ENCODE measurements around the gene TLR9. TPM values are rescaled to one million over a fixed set of nuclear protein-coding genes. Genes with fewer than 3 reads are reported as not detected.
A peak's percentile ranks its signal among the peaks of the same experiment; 100 is the strongest.
"Not testable (repeated sequence)": the region's sequence is repeated elsewhere in the genome, so short reads cannot be mapped to it uniquely, and the experiment has no call there.

Gene TLR9
- total RNA-seq: under 1 TPM in 3 of 4 donors, not detected in 1; 0.13 to 0.69 (median 0.17) TPM

GRCh38 chr3:52225452-52226228, at the start of gene TLR9:
TLR9 (minus strand) TSS chr3:52225645; CDS start chr3:52225529, 116 bp downstream.
- TF ChIP-seq EP300 (IDR thresholded peaks at IDR 0.05) (no peak), CTCF (IDR thresholded peaks at IDR 0.05) (no peak), POLR2A (IDR thresholded peaks at IDR 0.05; ENCODE audit: low read depth) (no peak), POLR2AphosphoS5 (IDR thresholded peaks at IDR 0.05) (no peak)
- Histone ChIP-seq H3K9me3 (no peaks in the 10 kb centered on the region), H3K27ac (replicated peaks in 1 of 4) (no peak within 1 kb of the TSS), H3K36me3 (peaks cover 21 to 37% (median 32%) of the 10 kb centered on the region in 4 donors), H3K27me3 (no peaks in the 10 kb centered on the region), H3K4me3 (no peak within 1 kb of the TSS), H3K4me1 (peaks cover 7 to 19% (median 17%) of the 10 kb centered on the region in 4 donors)
- intact Hi-C loops (cut with DNase I): no loop called here
- DNase-seq (ENCODE audit: extremely low spot score): no peak
- 77% methylated on average over 6 of the region's 9 CpGs for WGBS

- Histone ChIP-seq H3K27ac (replicated peaks in 1 of 4) (peak overlapping the region; percentile 94 to 98 (median 97)), H3K4me1 (peaks cover 73 to 83% (median 80%) of the 10 kb centered on the region in 4 donors), H3K4me3 (peak overlapping the region in 1 of 4 donors; percentile 90), H3K36me3 (peaks cover 0 to 19% (median 10%) of the 10 kb centered on the region in 4 donors)
- H3K9me3 ChIP-seq; H3K27me3 ChIP-seq; DNase-seq (ENCODE audit: extremely low spot score); intact Hi-C loops (cut with DNase I): not testable (repeated sequence)
- WGBS: 94% methylated on average over 18 of the region's 18 CpGs
Measured at GRCh38 chr3:52274781-52275180, 49.3 kb upstream of the TLR9 start.

- no peak for TF ChIP-seq POLR2A (IDR thresholded peaks at IDR 0.05; ENCODE audit: low read depth)
- no peak for TF ChIP-seq CTCF (IDR thresholded peaks at IDR 0.05)
- TF ChIP-seq EP300 (IDR thresholded peaks at IDR 0.05): no peak
- no peak for TF ChIP-seq POLR2AphosphoS5 (IDR thresholded peaks at IDR 0.05)
- Histone ChIP-seq H3K4me3 (no peak overlapping the region), H3K27me3 (no peaks in the 10 kb centered on the region), H3K9me3 (no peaks in the 10 kb centered on the region), H3K36me3 (peaks cover 0 to 38% (median 26%) of the 10 kb centered on the region in 4 donors), H3K27ac (replicated peaks in 1 of 4) (peak overlapping the region; percentile 43 to 98 (median 97)), H3K4me1 (peaks cover 83 to 93% (median 91%) of the 10 kb centered on the region in 4 donors)
- DNase-seq (ENCODE audit: extremely low spot score): no peak
- intact Hi-C loops (cut with DNase I): no loop called here
- 90% methylated on average over 3 of the region's 3 CpGs for WGBS
Measured at GRCh38 chr3:52272831-52273230, 47.4 kb upstream of the TLR9 start.

GRCh38 chr3:52272172-52272571, 46.7 kb upstream of the TLR9 start:
- peaks cover 0 to 45% (median 33%) of the 10 kb centered on the region in 4 donors for H3K36me3 ChIP-seq
- H3K9me3 ChIP-seq; DNase-seq (ENCODE audit: extremely low spot score); H3K27me3 ChIP-seq; H3K4me3 ChIP-seq; intact Hi-C loops (cut with DNase I): not testable (repeated sequence)
- peak overlapping the region; percentile 25 to 98 (median 97) for H3K27ac ChIP-seq (replicated peaks in 1 of 4)
- 89% methylated on average over 9 of the region's 9 CpGs for WGBS
- peaks cover 84 to 97% (median 92%) of the 10 kb centered on the region in 4 donors for H3K4me1 ChIP-seq

GRCh38 chr3:52270252-52270754, 44.9 kb upstream of the TLR9 start:
- H3K27me3 ChIP-seq: no peaks in the 10 kb centered on the region
- intact Hi-C loops (cut with DNase I): loop anchor here (1.0 kb wide), 1 partner anchor 14 kb away; no protein-coding TSS in a partner anchor
- H3K27ac ChIP-seq (replicated peaks in 1 of 4): peak overlapping the region; percentile 50 to 98 (median 97)
- peaks cover 66 to 81% (median 76%) of the 10 kb centered on the region in 4 donors for H3K4me1 ChIP-seq
- peak overlapping the region in 1 of 4 donors; percentile 8 for H3K4me3 ChIP-seq
- TF ChIP-seq CTCF (IDR thresholded peaks at IDR 0.05): no peak
- TF ChIP-seq EP300 (IDR thresholded peaks at IDR 0.05): no peak
- no peak for TF ChIP-seq POLR2AphosphoS5 (IDR thresholded peaks at IDR 0.05)
- TF ChIP-seq POLR2A (IDR thresholded peaks at IDR 0.05; ENCODE audit: low read depth): no peak
- WGBS: 44% methylated on average over 9 of the region's 9 CpGs
- H3K36me3 ChIP-seq: peaks cover 14 to 63% (median 51%) of the 10 kb centered on the region in 4 donors
- no peaks in the 10 kb centered on the region for H3K9me3 ChIP-seq
- no peak for DNase-seq (ENCODE audit: extremely low spot score)
